NCI-H1417 (cell line): ENCODE measurements around the gene MYEF2.

Experiments used
- DNase-seq, 3 experiments: peaks; one replicate each; lab custom pipeline; 2025; lab: John Stamatoyannopoulos, UW

MYEF2 gene

DNA sequence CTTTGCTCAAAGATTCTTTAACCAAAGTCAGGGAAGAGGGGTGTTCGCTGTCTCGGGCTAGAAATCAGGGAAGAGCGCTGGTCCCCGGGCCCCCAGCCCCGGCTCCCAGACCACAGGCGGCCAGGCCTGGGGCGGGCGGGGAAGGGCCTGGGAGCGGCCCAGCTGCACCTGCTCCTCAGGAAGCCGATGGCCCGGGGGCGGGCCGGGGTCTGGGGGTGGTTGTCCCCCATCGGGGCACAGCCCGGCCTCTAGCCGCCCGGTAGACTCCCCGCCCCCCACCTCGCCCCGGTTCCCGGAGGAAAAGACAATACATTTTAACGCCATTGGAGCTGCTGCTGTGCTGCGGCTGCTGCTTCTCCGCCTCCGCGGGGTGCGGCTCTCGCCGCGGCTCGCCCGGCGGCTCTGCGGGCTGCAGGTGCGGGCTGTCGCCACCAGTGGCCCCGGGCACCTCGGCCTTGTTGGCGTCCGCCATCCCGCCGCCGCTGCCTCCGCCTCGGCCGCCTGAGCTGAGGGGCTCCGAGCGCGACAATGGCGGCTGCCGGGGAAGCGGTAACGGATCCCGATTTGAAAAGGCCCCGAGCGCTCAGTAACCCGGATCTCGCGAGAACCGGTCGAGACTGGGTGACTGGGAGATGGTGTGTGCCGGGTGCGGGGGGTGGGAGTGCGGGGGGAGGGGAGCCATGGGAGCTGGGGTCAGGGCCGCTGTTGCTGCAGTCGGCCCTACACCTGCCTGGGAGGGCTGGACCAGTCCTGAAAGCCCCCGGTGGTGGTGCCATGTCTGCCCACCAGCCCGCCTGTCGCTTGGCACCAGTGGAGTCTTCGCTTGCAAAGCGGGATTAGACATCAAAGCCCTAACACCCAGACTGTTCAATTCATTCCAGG, at the start of gene MYEF2:
MYEF2 (minus strand) TSS at position 530 of the 882 bp plus-strand sequence; CDS start at position 472, 58 bp downstream.
- peak; percentile 75 to 91 (median 84) for DNase-seq

GRCh38 chr15:48225771-48226170, 47.7 kb upstream of the MYEF2 start:
- no peak for DNase-seq

DNA sequence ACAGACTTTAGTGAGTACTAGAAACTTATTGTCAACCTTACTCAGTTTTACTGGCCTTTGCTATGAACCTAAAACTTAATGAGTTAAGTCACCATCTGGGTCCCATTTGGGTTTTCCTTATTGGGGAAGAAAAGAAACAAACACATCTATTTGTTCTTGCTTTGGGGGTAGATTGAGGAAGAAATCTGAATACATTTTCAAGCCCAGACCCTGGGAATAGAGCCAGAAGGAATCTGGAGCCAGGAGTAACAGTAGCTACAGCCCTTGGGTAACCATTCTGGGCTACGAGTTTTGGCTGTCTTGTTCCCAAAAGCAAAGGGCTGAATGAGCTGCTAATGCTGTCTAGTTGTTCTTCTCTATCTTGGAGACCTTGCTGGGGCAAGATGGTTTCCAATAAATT, 44.5 kb upstream of the MYEF2 start:
- no peak for DNase-seq

GRCh38 chr15:48221885-48222284, 43.8 kb upstream of the MYEF2 start:
- DNase-seq = peak in 1 of 3 experiments; percentile 80

- no peak for DNase-seq
Measured at GRCh38 chr15:48221261-48221660, 43.2 kb upstream of the MYEF2 start.

DNA sequence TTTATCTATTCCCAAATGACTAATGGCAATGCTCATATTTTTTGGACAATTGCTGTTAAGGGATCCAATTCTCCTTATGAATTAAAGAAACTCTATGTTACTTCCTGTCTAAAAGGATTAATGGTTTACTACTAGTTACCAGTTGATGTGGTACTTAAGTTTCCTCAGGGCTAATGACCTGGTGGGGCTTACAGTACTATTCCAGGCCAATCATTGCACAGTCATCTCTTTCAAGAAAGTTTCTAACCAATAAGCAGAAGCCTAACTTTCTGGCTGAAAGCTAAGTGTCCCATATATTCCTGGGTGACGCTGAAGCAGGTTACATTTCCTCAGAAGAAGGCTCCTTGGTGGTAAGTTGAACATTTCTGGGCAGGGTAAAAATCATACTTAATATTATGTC, 27.9 kb upstream of the MYEF2 start, which contains the start of gene SLC12A1:
SLC12A1 (plus strand) TSS at position 322 of the 400 bp plus-strand sequence. CDS start 1,418 bp downstream, outside the sequence.
- no peak for DNase-seq

DNA sequence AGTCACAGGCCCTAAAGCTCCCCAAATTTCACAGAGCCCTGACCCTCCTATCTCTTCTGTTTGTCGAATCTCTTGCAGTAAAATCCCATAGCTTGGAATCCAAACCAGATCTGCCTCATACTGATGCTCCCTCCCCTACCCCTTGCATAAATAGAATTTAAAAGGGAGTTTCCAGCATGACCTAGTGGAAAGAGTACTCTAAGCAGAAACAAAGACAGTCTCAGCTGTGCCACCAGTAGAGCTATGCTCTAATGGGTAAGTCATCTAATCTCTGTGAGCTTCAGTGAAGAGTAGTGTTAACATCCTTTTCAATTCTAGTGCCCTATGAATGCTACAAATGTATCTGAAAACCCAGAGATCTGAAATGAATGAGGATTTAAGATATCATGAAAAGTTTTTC, 24.0 kb upstream of the MYEF2 start:
- DNase-seq = no peak

- DNase-seq = peak in 2 of 3 experiments; percentile 19 to 44
Measured at GRCh38 chr15:48191574-48192225, 13.6 kb upstream of the MYEF2 start, which contains the start of gene CTXN2. TSS of gene CTXN2 (plus strand) at chr15:48191665. CDS start at chr15:48201301, 9,636 bp downstream.

DNA sequence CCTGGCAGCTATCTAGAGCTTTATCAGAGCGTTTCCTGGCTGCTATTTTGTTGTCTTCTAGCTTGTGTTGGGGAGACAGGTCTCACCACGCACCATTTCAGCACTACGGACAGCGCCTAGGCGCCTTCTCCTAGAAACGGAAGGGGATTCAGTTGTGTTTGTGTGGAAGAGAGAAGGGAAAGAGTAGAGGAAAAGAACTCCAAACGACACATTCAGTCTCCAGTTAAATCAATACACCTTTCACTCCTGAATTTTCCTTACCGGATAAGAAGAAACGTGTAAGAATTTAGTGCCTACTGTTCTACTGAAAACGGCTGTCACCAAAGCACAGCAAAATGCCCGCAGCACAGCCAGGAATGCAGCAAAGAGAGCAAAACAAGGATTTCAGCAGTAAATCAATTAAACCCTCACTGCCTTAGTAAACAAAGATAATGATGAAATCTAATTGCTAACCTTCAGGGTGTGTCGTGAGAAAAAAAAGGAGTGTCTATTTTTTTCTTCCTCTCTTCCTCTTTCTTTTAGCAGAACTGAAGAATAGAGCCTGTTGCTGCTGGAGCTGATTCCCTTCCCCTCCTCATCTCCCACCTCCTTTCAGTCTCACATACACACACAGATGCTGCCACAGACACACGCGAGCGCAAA, 13.0 kb upstream of the MYEF2 start:
- DNase-seq = peak in 2 of 3 experiments; percentile 19 to 47

GRCh38 chr15:48186271-48186670, 8.2 kb upstream of the MYEF2 start:
- DNase-seq = no peak

- no peak for DNase-seq
Measured at GRCh38 chr15:48185529-48185928, 7.4 kb upstream of the MYEF2 start.

DNA sequence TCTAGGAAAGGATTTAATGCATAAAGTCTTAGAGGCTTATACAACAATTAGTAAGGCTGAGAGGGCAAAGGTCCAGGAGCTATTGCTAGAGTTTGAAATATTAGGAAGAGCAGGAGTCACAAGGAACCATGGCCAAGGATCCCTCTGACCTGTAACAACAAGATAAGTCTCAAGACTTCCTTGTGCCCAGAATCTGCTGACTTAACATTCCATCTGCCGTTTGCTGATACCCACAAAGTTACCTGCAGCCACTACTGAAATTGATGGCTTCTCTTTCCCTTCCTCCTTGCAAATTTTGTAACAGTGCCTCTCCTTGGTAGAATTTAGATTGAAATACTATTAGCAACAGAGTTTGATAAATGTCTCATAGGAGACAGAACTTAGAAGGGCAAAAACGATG, 4.7 kb upstream of the MYEF2 start:
- DNase-seq = no peak

- no peak for DNase-seq
Measured at GRCh38 chr15:48178648-48178931, 495 bp upstream of the MYEF2 start.

- peak in 2 of 3 experiments; percentile 32 to 83 for DNase-seq
Measured at GRCh38 chr15:48177383-48177765, 721 bp downstream of the MYEF2 start.

GRCh38 chr15:48176957-48177356, 1.1 kb downstream of the MYEF2 start:
- DNase-seq = no peak

DNA sequence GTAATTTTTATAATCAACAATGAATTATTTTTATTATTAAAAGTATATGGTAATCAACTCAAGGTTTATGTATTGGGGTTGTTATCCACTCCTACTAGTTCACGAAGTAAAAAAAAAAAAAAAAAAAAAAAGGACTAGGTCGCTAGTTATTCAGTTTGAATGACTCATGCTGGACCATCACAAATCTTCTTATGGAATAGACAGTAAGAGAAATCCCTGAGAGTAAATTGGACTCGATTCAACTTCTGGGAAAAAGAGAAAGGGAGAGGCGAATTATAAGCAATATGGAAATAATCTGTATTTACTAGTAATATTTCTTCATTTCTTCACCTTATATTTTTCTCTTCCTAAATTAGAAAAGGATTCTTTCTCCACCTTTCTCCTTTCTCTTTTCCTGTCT, 2.0 kb downstream of the MYEF2 start:
- no peak for DNase-seq

- DNase-seq = no peak
Measured at GRCh38 chr15:48175126-48175525, 3.0 kb downstream of the MYEF2 start.

- peak in 1 of 3 experiments; percentile 28 for DNase-seq
Measured at GRCh38 chr15:48170981-48171380, 7.1 kb downstream of the MYEF2 start.

- no peak for DNase-seq
Measured at GRCh38 chr15:48168616-48169015, 9.5 kb downstream of the MYEF2 start.

DNA sequence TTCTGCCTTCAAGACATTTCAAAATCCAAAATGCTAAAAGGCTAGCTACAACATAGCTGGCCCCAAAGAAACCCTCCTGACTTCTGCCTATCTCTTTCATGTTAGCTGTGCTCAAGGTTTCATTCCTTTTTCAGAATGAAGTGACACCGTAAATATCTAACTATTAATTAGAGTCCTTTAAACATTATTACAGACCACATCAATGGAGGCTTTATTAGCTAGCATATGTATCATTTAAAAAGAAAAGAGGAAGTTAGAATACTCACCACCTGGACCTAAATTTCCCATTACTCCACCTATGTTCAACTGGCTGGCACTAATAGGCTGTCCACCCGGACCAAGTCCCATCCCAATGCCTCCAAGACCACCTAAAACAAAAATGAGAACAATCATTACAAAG, 24.6 kb downstream of the MYEF2 start:
- DNase-seq = no peak

- DNase-seq = no peak
Measured at GRCh38 chr15:48149858-48150257, 28.2 kb downstream of the MYEF2 start.

- no peak for DNase-seq
Measured at GRCh38 chr15:48147358-48147757, 30.7 kb downstream of the MYEF2 start.

DNA sequence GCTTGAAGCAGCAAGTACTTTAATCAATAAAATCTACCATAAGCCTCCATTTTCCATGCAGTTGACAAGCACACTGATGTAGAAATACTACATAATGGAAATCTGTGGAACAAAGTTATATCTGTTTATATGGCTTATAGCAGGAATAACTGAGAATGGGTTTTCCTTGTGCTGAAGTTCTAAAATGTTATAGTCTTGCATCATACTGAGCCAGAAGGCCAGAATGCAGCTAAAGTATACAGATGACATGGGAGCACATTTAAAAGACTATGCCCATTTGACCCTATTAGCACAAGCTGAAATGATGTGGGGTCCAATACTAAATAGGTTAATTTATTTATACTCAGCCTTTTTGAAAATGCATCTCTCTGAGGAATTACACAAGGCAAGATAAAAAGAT, 32.2 kb downstream of the MYEF2 start:
- DNase-seq = no peak
